Left renal pelvis (tissue), 4 donors: ENCODE data around the gene INTS14. TPM values are rescaled to one million over a fixed set of nuclear protein-coding genes. Genes with fewer than 3 reads are reported as not detected.
A peak's percentile ranks its signal among the peaks of the same experiment; 100 is the strongest.

Experiments used
- DNase-seq, 4 donors: peaks; one replicate each; pipeline ENCODE4 v3.0.0-alpha.2; 2013; ENCODE audit warnings: low read depth in 4 of 4, low spot score in 3 of 4
- polyA plus RNA-seq, 4 donors: library from polyadenylated mRNA; unstranded; fragments of 120-200 nt; gene quantifications; one replicate each; pipeline ENCODE4 v1.2.1, GENCODE V29; 2013; ENCODE audit not compliant: insufficient read length in 4 of 4

INTS14 gene
- polyA plus RNA-seq: 10 to 100 TPM; 36.2 to 55.9 (median 48.2) TPM

DNA sequence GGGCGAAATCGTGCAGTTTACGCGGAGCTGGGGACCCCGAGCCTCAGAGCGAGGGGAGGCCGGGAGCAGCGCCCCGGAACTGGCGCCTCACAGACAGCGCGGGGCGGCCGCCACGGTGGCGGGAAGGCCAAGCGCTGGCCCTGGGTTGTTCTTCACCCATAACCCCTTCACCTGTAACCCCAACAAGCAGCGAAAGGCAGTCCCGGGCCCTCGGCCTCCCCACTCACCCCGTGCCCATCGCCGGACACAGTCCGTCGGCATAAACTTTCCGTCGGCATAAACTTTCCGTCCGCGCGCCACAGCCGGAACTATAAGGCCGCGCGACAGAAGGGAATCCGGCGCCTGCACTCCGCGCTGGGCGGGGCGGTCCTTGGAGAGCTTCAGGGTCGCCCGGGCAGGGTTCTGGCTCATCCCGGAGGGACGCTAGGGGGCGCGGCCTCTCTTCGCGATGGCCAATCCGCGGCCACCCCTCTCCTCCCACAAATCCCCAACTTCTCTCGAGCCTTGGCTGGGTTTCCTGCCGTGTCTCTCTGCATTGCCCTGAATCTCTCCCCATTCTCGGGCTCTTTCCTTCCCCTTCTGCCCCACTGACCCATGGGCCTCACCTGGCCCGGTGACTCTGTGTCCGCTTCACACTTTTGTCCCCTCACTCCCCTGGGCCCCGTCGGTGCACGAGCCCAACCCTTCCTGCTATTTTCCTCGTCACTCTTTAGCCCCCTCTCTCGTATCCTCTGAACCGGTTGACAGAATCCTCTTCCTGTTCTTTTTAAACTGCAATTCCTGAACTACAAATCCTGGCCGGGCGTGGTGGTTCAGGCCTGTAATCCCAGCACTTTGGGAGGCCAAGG lies at the start of gene INTS14:
INTS14 (minus strand) TSS at position 261 of the 848 bp plus-strand sequence. CDS start 3,751 bp downstream, outside the sequence.
- peak; percentile 89 to 93 (median 92) for DNase-seq

DNA sequence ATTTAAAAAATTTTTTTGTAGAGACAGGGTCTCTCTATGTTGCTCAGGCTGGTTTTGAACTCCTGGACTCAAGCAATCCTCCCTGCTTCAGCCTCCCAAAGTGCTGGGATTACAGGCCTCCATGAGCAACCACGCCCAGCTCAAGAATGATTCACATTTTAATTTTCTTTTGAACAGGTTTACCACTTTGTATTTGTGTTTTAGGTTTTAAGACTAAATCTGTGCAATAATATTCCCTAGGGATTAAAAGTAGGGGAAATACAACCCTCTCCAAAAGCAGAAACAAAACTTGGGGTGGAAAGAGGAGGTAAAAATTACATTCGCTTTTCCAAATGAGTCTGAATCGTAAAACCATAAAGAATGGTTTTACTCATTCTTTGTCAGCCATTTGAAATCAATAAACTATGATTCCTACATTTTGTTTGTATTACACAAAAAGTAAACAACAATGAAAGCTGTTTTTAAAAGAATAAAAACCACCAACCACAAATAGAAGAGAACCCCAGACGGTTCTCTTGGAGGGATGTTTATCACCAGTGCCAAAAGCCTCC lies 48.6 kb upstream of the INTS14 start:
- DNase-seq: no peak

DNA sequence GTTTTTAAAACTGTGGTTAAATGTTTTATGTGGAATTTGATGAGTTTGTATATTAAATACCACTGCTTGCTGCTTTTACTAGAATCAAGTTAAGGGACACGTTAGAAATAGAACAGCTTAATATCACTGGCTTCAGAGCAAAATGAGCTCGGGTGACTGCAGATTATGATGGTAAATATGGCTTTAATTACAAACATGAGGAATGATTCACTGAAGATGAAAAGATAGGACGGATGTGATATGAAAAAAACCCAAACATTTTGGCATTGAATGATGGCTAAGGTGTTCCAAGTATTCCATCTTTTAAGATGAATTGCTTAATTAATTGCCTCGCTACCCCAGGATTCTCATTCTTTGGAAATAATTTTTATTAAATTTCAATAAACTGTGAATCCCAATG lies 44.5 kb upstream of the INTS14 start:
- no peak for DNase-seq

GRCh38 chr15:65655026-65655425 lies 44.1 kb upstream of the INTS14 start:
- DNase-seq: no peak

DNA sequence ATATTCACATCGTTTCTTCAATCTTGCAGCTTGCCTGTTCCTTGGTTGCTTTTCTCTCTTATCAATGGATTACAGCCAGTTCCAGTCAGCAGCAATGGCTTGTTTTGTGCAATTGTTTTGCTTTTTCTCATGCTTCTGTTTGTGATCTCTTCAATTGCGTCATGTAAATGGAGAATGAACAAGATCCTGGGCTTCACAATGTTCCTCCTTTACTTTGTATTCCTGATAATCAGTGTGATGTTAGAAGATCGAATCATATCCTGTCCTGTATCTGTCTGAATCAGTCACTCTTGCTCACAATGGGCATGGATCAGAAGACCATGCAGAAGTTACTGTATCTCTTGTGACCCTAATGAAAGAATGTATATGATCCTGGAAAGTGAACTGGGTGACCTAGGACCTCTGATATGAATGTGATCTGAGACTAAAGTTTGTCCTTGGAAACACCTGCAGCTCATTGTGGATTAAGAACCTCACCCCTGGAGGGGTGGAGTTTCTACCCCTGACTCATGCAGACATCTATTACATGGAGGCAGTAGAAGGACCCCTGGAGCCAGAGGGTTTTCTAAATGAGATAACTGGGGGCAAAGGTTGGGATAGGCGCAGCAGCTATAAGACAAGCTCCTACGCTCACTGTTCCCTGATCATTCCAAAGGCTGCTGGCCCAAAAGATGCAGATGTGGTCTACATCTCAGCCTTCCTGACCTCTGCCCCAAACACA lies 43.0 kb upstream of the INTS14 start:
- no peak for DNase-seq

DNA sequence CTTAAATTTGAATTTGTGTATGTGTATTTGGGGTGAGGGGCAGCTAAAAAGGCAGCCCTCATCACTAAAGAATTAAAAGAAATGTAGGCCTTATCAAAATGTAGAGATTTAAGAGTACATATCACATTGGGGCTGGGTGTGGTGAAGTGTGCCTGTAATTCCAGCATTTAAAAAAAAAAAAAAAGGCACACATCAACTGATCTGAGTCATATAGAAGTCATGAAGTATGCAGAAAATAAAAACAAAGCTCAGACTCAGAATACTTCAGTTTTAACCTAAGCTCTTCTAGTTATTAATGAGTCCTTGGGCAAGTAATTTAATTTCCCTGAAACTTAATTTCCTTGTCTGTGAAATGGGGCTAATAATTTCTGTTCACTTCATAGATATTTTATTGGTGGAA lies 42.4 kb upstream of the INTS14 start:
- DNase-seq: no peak

GRCh38 chr15:65651831-65652749 lies 41.2 kb upstream of the INTS14 start:
- DNase-seq: no peak

- DNase-seq: no peak
Measured at GRCh38 chr15:65651042-65651322, 40.1 kb upstream of the INTS14 start.

DNA sequence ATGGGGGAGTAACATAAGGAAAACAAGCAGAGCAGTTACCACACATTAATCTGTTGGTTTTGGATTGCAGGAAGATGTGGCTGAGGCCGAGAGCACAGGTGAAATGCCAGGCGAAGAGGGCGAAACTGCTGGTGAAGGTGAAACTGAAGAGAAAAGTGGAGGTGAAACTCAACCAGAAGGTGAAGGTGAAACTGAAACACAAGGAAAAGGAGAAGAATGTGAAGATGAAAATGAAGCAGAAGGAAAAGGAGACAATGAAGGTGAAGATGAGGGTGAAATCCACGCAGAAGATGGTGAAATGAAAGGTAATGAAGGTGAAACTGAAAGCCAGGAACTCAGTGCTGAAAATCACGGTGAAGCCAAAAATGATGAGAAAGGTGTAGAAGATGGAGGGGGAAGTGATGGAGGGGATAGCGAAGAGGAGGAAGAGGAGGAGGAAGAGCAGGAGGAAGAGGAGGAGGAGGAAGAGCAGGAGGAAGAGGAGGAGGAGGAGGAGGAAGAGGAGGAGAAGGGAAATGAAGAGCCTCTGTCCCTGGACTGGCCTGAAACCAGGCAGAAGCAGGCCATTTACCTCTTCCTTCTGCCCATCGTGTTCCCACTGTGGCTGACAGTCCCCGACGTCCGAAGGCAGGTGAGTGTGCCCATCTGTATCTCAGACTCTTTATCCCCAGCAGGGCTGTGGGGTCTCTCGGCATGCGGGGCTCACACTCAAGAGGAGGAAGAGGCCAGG lies 39.5 kb upstream of the INTS14 start:
- no peak for DNase-seq

DNA sequence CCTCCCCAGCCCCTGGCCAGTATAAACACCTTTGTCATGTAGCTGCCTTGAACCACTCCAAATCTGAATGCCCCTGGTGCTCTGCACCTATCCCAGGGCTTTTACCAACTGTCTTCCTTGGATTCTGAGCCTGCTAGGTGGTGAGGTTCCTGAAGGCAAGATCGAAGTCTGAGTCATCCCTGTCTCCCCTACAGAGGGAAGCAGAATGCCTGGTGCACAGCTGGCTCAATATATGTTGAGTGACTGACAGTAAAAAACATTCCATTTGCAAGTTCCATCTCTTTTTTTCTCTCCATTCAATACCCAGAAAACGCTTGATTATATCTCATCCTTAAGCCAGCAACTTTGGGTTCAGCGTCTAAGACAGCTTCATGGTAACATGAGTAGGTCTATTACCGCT lies 35.6 kb upstream of the INTS14 start:
- DNase-seq: no peak

- no peak for DNase-seq
Measured at GRCh38 chr15:65645392-65645791, 34.5 kb upstream of the INTS14 start.

DNA sequence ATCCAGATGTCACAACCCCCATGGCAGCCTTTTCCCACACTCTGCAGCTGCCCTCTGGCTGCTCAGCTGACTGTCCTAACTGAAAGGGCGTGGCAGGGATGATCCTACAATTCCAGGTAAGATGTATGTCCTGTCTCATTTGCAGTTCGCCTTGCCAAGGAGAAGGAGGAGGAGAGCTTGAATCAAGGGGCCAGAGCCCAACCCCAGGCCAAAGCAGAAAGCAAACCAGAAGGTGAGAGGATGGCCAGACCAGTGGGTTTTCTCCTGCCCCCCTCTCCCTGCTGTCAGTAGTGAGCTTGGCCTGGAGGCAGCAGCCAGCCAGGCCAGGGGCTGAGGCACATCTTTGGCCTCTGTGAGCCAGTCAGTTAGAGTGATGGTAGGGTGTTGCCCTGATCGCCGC lies 33.4 kb upstream of the INTS14 start:
- no peak for DNase-seq

GRCh38 chr15:65642594-65642993 lies 31.7 kb upstream of the INTS14 start:
- no peak for DNase-seq

DNA sequence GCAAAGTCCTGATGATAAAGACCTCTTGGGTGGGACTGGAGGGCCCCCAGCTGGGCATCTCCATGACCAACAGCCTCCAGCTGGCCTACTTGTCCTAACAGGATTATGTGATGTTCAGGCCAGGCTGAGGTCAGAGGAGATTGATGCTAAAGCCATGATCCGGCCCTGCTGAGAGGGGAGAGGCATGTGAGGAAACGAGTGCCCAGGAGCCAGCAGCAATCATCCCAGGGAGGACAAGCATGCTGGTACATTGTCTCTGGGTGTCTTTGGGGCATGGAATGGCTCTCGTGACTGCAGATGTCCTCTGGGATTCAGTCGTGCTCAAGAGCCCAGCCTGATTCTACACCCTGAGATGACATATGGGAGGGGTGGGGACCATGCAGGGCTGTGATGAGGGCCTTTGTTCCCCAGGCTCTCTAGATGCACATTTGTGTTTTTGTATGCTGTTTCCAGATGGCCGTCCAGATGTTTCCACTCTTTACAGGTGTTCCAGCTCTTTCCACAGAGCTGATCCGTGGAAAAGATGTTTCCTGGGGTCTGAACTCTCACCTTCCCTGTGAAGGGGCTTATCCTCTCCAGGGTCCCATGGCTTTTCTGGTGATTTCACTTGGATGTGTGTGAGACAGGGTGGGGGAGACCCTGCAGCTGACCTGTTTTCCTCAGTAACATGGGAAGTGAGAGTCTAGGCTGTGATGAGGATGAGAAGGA lies 31.0 kb upstream of the INTS14 start:
- no peak for DNase-seq

DNA sequence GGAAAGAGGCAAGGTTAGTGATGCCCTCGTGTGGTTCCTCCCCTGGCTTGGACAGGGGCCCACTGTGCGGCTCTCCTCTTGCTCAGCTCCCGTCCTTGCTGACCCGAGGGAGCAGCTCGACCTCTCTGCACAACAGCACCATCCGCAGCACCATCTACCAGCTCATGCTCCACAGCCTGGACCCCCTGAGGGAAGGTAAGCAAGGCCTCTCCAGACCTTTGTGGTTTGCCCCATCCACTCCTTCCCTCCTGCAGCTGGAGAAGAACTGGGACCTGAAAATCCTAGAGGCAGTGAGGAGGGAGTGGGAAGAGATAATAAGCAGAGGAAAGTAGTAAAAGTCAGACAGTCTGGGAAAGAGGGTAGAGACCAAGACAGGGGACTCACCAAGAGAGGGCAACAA lies 28.6 kb upstream of the INTS14 start:
- DNase-seq: no peak

DNA sequence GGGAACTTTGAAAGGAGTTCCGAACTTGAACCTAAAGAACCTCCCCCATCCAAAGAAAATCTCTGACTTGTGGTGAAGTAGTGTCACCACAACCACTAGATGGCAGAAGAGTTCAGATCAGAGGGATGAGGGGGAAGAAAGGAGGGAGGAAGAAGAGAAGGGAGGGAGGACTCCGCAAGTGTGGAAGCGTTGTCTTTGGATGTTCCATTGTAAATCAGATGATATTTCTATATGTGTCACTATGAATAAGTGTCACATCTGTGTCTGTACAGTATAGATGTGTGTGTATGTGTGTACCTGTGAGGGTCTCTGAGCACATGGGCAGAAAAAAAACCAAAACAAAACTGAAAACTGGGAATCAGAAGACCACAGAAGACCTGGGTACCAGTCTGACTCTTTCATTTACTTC lies 27.8 kb upstream of the INTS14 start:
- peak; percentile 41 to 62 (median 59) for DNase-seq

GRCh38 chr15:65638109-65638508 lies 27.2 kb upstream of the INTS14 start:
- DNase-seq: no peak

- no peak for DNase-seq
Measured at GRCh38 chr15:65634356-65634755, 23.4 kb upstream of the INTS14 start.

- no peak for DNase-seq
Measured at GRCh38 chr15:65633752-65634151, 22.8 kb upstream of the INTS14 start.
